GM12875 (cell line): ENCODE data around the gene RECK.

Experiments
- H3K4me3 ChIP-seq: one replicate; pipeline ENCODE4 v1.5.1; 2011; ENCODE audit warnings: low read depth, low read length, control low read depth
- TF ChIP-seq, protein P1 (sequence below): IDR thresholded peaks from 2 replicates; pipeline ENCODE4 v1.5.1; 2011; ENCODE audit warnings: low read depth, mild to moderate bottlenecking, control low read depth, inconsistent platforms, low read length, moderate library complexity, borderline replicate concordance; ENCODE audit not compliant: insufficient read depth

Gene RECK

DNA sequence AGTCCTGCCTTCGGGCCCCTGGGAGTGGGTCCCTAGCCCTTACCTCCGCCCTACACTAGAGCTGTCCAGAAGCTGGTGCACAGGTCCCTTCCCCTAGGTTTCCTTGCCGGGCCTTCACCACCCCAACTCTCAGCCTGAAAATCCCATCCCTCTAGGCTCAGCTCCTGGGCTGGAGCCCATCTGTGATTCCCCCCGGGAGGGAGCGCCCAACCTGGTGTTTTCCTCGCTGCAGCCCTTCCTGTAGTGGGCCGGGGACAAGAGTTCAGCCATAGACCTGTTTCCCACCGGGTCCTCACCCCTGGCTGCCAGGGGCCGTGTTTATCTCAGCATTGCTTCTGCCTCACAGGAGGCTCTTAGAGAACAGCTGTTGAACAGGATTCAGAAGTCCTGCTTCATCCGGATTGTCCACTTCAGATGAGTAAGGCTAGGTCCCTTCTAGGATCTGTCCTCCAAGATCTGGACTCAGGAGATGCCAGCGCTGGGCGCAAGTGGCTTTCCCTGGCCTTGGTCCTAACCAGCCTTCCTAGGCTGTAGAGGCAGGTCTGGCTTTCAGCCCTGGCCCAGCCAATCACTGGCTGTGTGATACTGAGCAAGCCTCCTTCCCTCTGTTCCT lies 100.8 kb downstream of the RECK start:
- TF ChIP-seq, protein P1, sequence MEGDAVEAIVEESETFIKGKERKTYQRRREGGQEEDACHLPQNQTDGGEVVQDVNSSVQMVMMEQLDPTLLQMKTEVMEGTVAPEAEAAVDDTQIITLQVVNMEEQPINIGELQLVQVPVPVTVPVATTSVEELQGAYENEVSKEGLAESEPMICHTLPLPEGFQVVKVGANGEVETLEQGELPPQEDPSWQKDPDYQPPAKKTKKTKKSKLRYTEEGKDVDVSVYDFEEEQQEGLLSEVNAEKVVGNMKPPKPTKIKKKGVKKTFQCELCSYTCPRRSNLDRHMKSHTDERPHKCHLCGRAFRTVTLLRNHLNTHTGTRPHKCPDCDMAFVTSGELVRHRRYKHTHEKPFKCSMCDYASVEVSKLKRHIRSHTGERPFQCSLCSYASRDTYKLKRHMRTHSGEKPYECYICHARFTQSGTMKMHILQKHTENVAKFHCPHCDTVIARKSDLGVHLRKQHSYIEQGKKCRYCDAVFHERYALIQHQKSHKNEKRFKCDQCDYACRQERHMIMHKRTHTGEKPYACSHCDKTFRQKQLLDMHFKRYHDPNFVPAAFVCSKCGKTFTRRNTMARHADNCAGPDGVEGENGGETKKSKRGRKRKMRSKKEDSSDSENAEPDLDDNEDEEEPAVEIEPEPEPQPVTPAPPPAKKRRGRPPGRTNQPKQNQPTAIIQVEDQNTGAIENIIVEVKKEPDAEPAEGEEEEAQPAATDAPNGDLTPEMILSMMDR = no peak
- H3K4me3 ChIP-seq = peak overlapping the region; percentile 68

GRCh38 chr9:36138496-36138895 lies 101.8 kb downstream of the RECK start:
- TF ChIP-seq, protein P1 = no peak
- H3K4me3 ChIP-seq = no peak overlapping the region

DNA sequence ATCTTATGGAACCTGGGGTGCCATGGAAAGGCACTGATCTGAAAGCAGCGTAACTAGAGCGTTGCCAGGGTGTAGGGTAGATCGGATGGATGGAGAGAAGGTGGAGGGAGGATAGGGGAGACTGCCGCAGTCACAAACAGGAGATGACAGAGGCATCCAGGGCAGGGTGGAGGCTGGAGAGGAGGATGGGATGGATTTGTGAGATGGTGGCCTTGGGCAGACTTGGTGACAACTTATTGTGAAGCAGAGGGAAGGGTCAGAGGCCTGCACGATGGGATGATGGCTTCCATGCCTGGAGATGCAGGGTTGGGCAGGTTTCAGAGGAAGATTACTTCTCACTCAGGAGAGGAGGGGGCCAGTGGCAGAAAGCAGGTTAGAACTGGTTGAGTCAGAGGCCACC lies 102.2 kb downstream of the RECK start:
- no peak overlapping the region for H3K4me3 ChIP-seq
- TF ChIP-seq, protein P1 = no peak

DNA sequence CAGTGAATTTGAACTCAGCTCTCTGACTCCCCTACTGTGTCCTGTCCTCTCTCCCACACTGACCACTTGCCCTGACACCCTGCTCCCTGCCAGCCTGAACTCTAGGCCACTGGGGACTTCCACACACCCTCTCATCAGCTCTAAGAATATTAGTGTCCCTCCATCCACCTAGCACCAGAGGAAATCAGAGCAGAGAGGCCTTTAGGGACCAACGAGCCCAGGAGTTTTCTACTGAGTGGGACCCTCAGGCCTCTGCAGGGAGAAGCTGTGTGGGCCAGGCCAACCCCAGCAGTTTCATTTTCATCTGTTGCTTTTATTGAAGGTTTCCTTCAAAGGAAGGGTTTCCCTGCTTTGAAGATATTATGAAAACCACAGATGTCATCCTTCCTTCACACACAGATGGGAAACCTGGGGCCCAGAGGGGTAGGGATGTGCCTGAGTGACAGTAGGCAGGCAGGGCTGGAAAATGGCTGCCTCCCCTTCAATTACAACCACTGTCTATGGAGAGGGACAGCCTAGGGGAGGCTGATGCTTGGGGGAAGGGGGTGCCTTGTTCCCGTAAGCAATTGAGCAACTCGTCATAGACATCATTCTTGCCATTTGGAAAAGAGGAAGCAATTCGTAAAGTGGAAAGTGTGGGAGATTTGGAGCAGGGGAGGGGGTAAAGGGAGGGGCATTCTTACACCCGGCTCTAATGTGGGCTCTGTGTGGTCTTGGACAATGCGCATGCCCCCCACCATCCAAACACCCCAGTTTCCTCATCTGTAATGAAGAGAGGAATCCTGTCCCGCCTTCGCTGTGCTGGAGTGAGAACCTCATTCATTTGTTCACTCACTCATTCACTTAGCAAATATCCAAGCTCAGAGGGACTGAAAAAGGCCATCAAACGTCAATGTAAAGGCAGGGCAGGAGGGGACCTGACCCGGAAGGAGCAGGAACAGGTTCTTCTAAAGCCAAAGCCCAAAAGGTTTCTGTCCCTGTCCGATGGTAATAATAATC lies 103.7 kb downstream of the RECK start:
- TF ChIP-seq, protein P1 = no peak

GRCh38 chr9:36141288-36141687 lies 104.6 kb downstream of the RECK start:
- TF ChIP-seq, protein P1 = no peak
- H3K4me3 ChIP-seq = no peak overlapping the region

More for the DNA sequence above, 103.7 kb downstream of the RECK start:
- H3K4me3 ChIP-seq = no peak overlapping the region

- H3K4me3 ChIP-seq = no peak overlapping the region
- TF ChIP-seq, protein P1 = no peak
Measured at GRCh38 chr9:36141761-36142160, 105.0 kb downstream of the RECK start.
